ENCODE results near the gene CDH15. TPM values are rescaled to one million over a fixed set of nuclear protein-coding genes. Genes with fewer than 3 reads are reported as not detected.

The CDH15 gene
- total RNA-seq, 4 donors from 2014 or later, result 48.5 to 60.8 (median 51.0) TPM

GRCh38 chr16:89202422-89203215 is 31.1 kb downstream of the CDH15 start:
- in situ Hi-C loops (cut with MboI; ENCODE audit: low sequenced_read_pairs in 4 of 4) (loop anchor here in 2 of 4 donors (25.0 kb wide), 2 partner anchors 340 to 465 kb away; partner anchors contain the start of genes GALNS (in 1 of the 2), PABPN1L (in 1 of the 2) and TRAPPC2L (in 1 of the 2)), intact Hi-C loops (cut with DNase I; ENCODE audit: low total_unique reads) (no loop called here)
- TF ChIP-seq CTCF (IDR thresholded peaks at IDR 0.05 in 4 of 5, conservative IDR thresholded peaks at IDR 0.05 in 1 of 5) (no peak), POLR2A (IDR thresholded peaks at IDR 0.05) (no peak)
- Histone ChIP-seq H3K27ac (no peak overlapping the region), H3K36me3 (no peaks in the 10 kb centered on the region), H3K4me3 (peak overlapping the region in 1 of 4 donors; percentile 35), H3K4me1 (no peaks in the 10 kb centered on the region), H3K9me3 (no peaks in the 10 kb centered on the region), H3K27me3 (peaks cover 66 to 71% (median 70%) of the 10 kb centered on the region in 3 donors)
- DNase-seq (no peak), ATAC-seq (no peak)

- no peak for TF ChIP-seq POLR2A (IDR thresholded peaks at IDR 0.05)
- no peak for TF ChIP-seq CTCF (IDR thresholded peaks at IDR 0.05 in 4 of 5, conservative IDR thresholded peaks at IDR 0.05 in 1 of 5)
- Histone ChIP-seq H3K27ac (no peak overlapping the region), H3K9me3 (no peaks in the 10 kb centered on the region), H3K36me3 (no peaks in the 10 kb centered on the region), H3K4me3 (no peak overlapping the region), H3K27me3 (peaks cover 22 to 25% (median 25%) of the 10 kb centered on the region in 3 donors), H3K4me1 (no peaks in the 10 kb centered on the region)
- in situ Hi-C loops (cut with MboI; ENCODE audit: low sequenced_read_pairs in 4 of 4) (loop anchor here in 2 of 4 donors (25.0 kb wide), 2 partner anchors 346 to 471 kb away; partner anchors contain the start of genes GALNS (in 1 of the 2), PABPN1L (in 1 of the 2) and TRAPPC2L (in 1 of the 2)), intact Hi-C loops (cut with DNase I; ENCODE audit: low total_unique reads) (no loop called here)
- DNase-seq, result no peak
- ATAC-seq, result no peak
Observed at GRCh38 chr16:89207993-89208392, 36.4 kb downstream of the CDH15 start.

GRCh38 chr16:89209522-89210044 is 38.0 kb downstream of the CDH15 start:
- in situ Hi-C loops (cut with MboI; ENCODE audit: low sequenced_read_pairs in 4 of 4), result loop anchor here in 2 of 4 donors (25.0 kb wide), 2 partner anchors 347 to 472 kb away; partner anchors contain the start of genes GALNS (in 1 of the 2), PABPN1L (in 1 of the 2) and TRAPPC2L (in 1 of the 2)
- Histone ChIP-seq H3K9me3 (no peaks in the 10 kb centered on the region), H3K27me3 (peaks cover 6 to 13% (median 11%) of the 10 kb centered on the region in 3 donors), H3K4me3 (no peak overlapping the region), H3K4me1 (no peaks in the 10 kb centered on the region), H3K36me3 (no peaks in the 10 kb centered on the region), H3K27ac (no peak overlapping the region)
- TF ChIP-seq CTCF (IDR thresholded peaks at IDR 0.05 in 4 of 5, conservative IDR thresholded peaks at IDR 0.05 in 1 of 5) (no peak), POLR2A (IDR thresholded peaks at IDR 0.05) (no peak)
- ATAC-seq, result no peak
- intact Hi-C loops (cut with DNase I; ENCODE audit: low total_unique reads), result no loop called here
- DNase-seq, result no peak

GRCh38 chr16:89210165-89210903 is 38.8 kb downstream of the CDH15 start:
- intact Hi-C loops (cut with DNase I; ENCODE audit: low total_unique reads), result no loop called here
- in situ Hi-C loops (cut with MboI; ENCODE audit: low sequenced_read_pairs in 4 of 4), result loop anchor here in 2 of 4 donors (25.0 kb wide), 2 partner anchors 348 to 473 kb away; partner anchors contain the start of genes GALNS (in 1 of the 2), PABPN1L (in 1 of the 2) and TRAPPC2L (in 1 of the 2)
- TF ChIP-seq POLR2A (IDR thresholded peaks at IDR 0.05) (no peak), CTCF (IDR thresholded peaks at IDR 0.05 in 4 of 5, conservative IDR thresholded peaks at IDR 0.05 in 1 of 5) (no peak)
- Histone ChIP-seq H3K27me3 (peaks cover 0 to 6% (median 6%) of the 10 kb centered on the region in 3 donors), H3K36me3 (no peaks in the 10 kb centered on the region), H3K4me1 (peaks cover 0 to 5% of the 10 kb centered on the region in 2 donors), H3K4me3 (no peak overlapping the region), H3K9me3 (no peaks in the 10 kb centered on the region), H3K27ac (no peak overlapping the region)
- DNase-seq, result no peak
- ATAC-seq, result no peak

Data from gastrocnemius medialis (tissue), 4 donors.